Caki2 (cell line): ENCODE measurements around the gene EPB41L5. TPM values are rescaled to one million over a fixed set of nuclear protein-coding genes. Genes with fewer than 3 reads are reported as not detected.
"Not testable (repeated sequence)": the region's sequence is repeated elsewhere in the genome, so short reads cannot be mapped to it uniquely, and the experiment has no call there.

Experiments
- DNase-seq: peaks from one replicate; pipeline ENCODE4 v3.0.0-alpha.2; 2015; ENCODE audit warnings: low read depth
- in situ Hi-C: cut with HindIII; loops from 2 replicates; pipeline ENCODE4 v1.10.0; 2016; ENCODE audit warnings: low sequenced_read_pairs, low pct_unique_long_range_greater_than_20kb, mixed read lengths
- total RNA-seq: library from RNA; depleted of rRNA; stranded (reverse); fragments of >200 nt; shearing (Covaris generic); gene quantifications from 2 replicates; pipeline ENCODE4 v1.2.3, GENCODE V29; 2014; ENCODE audit warnings: low replicate concordance

EPB41L5 gene
- total RNA-seq, 1 experiment from 2014 or later: 4.8 TPM

DNA sequence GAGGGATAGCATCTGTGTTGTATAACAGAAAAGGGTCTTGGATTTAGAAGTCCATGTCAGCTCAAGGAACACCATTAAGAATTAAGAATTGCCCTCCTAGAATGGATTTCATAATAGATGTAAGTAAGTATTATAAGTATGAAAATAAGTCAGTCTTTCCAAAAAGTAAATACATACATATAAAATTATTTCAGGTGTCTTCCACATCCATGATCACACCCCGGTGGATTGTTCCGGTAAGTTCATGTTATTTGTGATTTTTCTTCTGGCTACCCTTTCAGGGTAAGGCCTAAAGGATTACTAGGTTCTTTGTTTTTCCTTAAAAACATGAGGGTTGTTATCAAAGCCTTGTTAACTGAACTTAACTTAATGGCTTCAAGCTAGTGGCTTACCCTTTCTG, 154.4 kb downstream of the EPB41L5 start:
- DNase-seq: no peak
- in situ Hi-C loops: no loop called here

- in situ Hi-C loops: no loop called here
- no peak for DNase-seq
Measured at GRCh38 chr2:120169020-120169419, 156.1 kb downstream of the EPB41L5 start.

DNA sequence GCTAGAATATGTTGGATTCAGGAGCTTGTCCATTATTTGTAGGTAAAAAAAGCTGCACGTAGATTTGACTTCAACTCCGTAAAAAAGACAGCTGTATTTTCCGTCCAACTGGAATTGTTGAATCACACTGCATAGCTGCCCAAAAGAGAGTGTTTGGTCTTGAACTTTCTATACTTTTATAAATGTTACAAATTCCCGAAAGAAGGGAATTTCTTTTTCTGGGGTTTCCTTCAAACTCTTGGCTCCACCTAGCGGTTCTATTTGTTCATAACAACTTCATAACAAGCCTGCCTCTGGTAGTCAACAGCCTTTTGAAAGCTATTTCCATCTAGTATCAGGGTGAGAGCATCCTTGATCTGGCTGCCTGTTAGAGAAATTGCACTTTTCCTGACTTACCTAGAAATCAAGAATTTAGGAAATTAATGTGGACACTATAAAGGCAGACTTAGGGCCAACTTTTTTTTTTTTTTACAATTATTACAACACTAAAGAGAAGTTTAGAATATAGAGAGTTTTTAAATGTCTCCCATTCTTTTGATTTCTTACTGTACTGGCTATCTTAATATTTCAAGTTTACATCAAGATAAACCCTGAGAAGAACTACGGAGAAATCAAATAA, 162.2 kb downstream of the EPB41L5 start:
- peak; percentile 37 for DNase-seq
- in situ Hi-C loops: no loop called here

GRCh38 chr2:120176526-120176925, 163.6 kb downstream of the EPB41L5 start:
- no peak for DNase-seq
- in situ Hi-C loops: no loop called here

- in situ Hi-C loops: no loop called here
- no peak for DNase-seq
Measured at GRCh38 chr2:120177001-120177621, 164.2 kb downstream of the EPB41L5 start.

DNA sequence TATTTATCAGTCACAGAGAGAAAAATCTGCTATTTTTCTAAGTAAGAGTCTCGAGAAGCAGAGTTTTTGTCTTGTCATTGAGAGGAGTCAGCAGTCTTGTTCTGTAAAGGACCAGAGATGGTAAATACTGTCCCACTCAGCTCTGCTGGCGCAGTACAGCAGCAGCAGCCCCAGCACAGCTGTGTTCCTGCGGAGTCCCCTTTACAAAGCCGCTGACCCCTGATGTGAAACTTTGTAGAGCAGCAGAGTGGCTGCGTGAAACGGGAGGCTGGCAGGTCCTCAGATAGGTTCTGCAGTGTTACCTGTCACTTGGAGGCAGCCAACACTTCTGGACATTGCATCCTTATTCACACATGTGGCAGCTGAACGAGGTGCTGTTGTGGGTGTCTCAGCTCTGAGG, 165.1 kb downstream of the EPB41L5 start:
- in situ Hi-C loops: no loop called here

GRCh38 chr2:120179396-120179795, 166.5 kb downstream of the EPB41L5 start:
- in situ Hi-C loops: no loop called here
- DNase-seq: no peak

More for the DNA sequence above, 165.1 kb downstream of the EPB41L5 start:
- DNase-seq: no peak

DNA sequence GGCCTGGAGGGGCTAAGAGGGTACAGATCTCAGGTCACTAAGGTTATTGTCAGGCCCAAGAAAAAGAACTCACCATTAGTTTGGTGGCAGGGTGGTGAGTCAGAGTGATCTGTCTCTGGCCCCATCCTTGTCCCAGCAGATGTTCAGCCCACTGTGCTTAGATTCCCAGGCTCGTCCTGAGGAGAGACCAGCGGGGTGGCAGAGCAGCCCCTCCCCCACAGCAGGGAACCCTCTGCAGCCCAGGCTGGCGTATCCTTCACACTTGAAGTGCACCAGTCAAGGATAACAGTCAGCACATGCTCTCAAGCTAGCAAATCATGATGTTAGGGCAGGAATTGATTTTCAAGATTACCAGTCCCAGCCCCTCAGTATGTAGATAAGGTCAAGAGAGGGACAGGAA, 167.2 kb downstream of the EPB41L5 start:
- in situ Hi-C loops: no loop called here

DNA sequence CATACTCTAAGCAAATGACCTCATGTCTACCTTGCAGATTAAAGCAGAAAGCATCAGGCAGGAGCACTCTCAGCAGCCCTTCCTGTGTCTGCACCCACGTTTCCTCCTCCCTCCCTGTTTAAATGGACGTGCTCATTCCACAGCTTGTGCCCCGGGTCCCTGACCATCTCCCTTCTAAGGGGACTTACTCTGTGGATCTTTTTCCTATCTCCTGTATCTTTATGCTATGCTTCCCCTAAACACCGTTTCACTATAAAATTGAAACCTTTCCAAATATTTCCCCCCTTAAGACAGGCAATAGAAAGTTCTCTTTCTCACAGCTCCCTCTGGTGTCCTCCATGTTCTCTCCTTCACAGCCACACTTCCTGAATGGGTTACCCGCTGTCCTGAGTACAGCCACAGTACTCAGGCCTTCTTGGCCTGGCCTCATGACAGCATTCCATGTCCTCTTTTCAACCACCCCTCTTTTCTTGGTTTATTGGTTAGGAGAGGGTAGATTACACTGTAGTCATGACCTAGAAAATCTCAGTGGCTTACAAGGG, 169.2 kb downstream of the EPB41L5 start:
- no peak for DNase-seq
- in situ Hi-C loops: no loop called here

More for the DNA sequence above, 167.2 kb downstream of the EPB41L5 start:
- no peak for DNase-seq

GRCh38 chr2:120189189-120189588, 176.3 kb downstream of the EPB41L5 start:
- in situ Hi-C loops: no loop called here
- DNase-seq: peak; percentile 38

- in situ Hi-C loops: no loop called here
- no peak for DNase-seq
Measured at GRCh38 chr2:120192280-120192679, 179.4 kb downstream of the EPB41L5 start.

DNA sequence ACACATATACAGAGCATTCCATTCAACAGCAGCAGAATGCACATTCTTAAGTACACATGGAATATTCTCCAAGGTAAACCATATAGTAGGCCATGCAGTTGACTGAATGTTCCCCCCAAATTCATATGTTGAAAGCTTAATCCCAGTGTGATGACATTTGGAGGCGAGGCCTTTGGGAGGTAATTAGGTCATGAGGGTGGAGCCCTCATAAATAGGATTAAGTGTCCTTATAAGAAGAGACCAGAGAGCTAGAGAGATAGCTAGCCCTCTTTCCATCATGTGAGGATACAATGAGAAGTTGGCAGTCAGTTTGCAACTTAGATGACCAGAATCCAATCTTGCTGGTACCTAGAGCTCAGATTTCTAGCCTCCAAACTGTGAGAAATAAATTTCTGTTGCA, 182.7 kb downstream of the EPB41L5 start:
- DNase-seq: no peak
- in situ Hi-C loops: no loop called here

DNA sequence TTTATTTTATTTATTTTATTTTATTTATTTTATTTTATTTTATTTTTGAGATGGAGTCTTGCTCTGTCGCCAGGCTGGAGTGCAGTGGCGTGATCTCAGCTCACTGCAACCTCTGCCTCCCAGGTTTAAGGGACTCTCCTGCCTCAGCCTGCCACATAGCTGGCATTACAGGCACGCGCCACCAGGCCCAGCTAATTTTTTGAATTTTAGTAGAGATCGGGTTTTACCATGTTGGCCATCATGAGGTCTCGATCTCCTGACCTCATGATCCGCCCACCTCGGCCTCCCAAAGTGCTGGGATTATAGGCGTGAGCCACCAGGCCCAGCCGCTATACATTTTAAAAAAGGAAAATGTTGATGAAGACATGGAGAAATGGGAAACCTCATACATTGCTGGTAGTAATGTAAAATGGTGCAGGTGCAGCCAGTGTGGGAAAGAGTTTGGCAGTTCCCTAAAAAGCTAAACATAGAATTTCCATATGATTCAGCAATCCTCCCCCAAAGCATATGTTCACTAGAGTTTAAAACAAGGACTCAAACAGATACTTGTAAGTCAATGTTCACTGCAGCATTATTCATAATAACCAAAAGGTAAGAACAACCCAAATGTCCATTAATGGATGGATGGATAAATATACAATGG, 187.1 kb downstream of the EPB41L5 start:
- in situ Hi-C loops, DNase-seq: not testable (repeated sequence)

DNA sequence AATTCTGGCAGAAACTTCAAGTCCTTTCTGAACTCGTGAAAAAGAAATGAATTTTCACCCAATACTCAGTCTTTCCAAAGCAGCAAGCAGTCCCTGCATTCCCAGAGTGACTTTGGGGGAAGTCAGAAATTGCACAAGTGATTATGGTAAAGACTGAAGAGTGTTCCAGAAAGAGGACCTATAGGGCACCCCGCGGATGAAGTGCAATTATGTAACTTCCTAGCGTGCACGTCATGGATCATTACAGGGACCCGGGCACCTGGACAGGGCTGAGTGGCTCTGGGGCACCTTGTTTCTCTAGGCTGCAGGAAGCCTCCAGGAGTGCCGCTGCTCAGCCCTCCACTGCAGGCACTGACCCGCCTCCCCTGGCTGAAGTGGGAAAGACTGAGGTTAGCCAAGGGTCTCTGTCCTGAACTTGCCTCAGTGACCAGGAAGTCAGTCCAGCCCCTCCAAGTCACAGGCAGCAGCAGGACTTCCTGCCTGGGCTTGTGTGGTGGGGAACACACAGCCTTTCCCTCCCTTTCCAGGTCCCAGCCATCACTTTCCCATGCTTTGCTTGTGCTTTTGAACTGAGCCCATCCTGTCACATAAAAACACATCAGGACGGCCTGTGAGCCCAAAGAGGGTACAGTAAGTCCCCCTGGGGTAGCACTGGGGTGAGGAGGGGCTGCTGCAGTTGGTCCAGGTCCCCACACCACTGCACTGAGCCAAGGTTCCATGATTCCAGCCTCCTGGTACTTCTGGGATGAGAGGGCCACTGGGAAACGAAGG, 190.6 kb downstream of the EPB41L5 start:
- in situ Hi-C loops: no loop called here
- DNase-seq: no peak

GRCh38 chr2:120204022-120204405, 191.1 kb downstream of the EPB41L5 start:
- in situ Hi-C loops: no loop called here
- DNase-seq: no peak

DNA sequence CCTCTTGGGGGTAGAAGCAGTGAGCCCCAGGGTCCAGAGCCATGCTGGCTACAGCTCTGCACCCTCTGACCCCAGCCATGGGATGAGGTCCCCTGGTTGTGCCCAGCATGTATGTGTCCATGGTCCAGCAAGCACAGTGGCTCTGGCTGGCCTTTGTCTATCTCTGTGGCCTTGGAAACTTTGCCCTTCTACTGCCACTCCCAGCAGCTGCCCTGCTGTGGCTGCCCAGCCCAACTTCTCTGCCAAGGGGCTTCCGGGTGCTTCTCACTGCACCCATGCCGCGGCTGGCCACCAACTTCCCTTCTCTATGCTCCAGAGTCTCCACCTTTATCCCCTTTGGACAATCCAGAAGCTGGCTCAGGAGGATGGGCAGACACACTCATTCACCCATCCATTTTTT, 191.5 kb downstream of the EPB41L5 start:
- no peak for DNase-seq
- in situ Hi-C loops: no loop called here

DNA sequence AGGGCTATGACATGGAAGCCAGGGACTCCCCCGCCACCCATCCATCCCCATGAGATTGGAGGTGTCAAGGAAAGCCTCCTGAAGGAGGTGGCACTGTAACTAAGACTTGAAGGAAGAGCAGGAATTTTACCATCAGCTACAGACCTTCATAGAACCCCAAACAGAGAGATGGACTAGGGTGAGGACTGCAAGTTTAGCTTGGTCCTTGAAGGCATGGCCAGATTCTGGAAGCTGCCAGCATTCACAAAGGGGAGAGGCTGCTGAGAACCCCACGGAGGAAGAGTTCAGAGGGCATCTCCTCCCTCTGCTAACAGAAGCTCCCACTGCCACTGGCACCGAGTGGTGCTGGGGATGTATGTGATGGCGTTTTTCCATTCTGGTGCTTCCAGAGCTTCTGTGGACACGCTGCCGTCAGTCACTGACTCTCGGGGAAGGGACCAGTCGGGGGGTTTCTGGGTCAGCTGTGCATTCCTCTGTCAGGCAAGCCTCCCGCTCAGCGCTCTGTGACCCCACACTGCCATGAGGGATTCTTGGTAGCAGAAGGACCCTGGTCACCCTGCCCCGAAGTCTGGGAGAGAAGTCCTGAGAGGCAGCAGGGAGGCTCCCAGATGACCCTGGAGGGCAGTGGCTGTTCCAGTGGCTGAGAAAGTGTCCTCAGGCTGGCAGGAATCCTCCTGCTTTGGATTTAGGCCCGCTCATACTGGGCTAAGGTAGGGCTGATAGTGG, 192.2 kb downstream of the EPB41L5 start:
- no peak for DNase-seq
- in situ Hi-C loops: no loop called here

DNA sequence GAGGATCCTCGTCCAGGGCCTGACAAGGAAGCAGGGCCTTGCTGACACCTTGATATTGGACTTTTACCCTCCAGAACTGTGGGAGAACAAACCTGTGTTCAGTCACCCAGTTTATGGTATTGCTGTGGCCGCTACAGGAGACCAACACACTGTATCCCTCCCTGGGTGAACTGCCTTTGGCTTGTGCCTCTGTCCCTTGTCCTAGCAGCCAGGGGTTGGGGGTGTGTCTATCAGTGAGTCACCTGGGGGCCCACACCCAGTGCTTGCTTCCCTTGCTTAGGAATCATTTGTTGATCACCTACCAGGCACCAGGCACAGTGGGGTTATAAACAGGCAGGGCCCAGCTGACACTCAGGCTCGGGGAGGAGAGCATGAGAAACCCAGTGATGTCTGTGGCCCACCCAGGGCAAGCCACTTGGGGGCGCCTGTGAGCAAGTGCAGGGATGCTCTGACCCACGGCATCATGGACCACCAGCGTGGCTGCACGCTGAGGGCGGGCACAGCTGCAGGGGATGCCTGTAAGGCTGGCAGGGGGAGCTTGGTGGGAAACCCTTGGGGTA, 193.2 kb downstream of the EPB41L5 start:
- DNase-seq: no peak
- in situ Hi-C loops: no loop called here
